GM12872 (cell line): ENCODE results near the gene ANKRD13D.

Source experiments
- CTCF ChIP-seq: IDR thresholded peaks from 3 replicates; pipeline ENCODE4 v1.5.1; 2011; ENCODE audit warnings: low read depth, mild to moderate bottlenecking, low read length, moderate library complexity; ENCODE audit not compliant: insufficient read depth

The ANKRD13D gene

GRCh38 chr11:67303132-67303834 is 14.2 kb downstream of the ANKRD13D start, which contains the start of gene SSH3:
Gene SSH3, plus strand, starts transcription at chr11:67303530. Its CDS starts 96 bp downstream, at chr11:67303626.
- no peak for TF ChIP-seq CTCF

- TF ChIP-seq CTCF: no peak
Measured at GRCh38 chr11:67303835-67304411, 14.8 kb downstream of the ANKRD13D start.

- no peak for TF ChIP-seq CTCF
Measured at GRCh38 chr11:67304511-67305113, 15.5 kb downstream of the ANKRD13D start.

GRCh38 chr11:67306769-67307544 is 17.9 kb downstream of the ANKRD13D start:
- no peak for TF ChIP-seq CTCF

GRCh38 chr11:67307545-67308001 is 18.5 kb downstream of the ANKRD13D start:
- TF ChIP-seq CTCF: no peak

- TF ChIP-seq CTCF: no peak
Measured at GRCh38 chr11:67308031-67308866, 19.1 kb downstream of the ANKRD13D start.

GRCh38 chr11:67309166-67309565 is 20.1 kb downstream of the ANKRD13D start:
- no peak for TF ChIP-seq CTCF
